Skeletal muscle tissue (tissue), 4 donors: Measurements from ENCODE around the gene HBD. TPM values are rescaled to one million over a fixed set of nuclear protein-coding genes. Genes with fewer than 3 reads are reported as not detected.

Experiments used
- H3K27ac ChIP-seq: one replicate; pipeline ENCODE4 v1.7.0; 2013; ENCODE audit warnings: mild to moderate bottlenecking, low read depth, low read length, inconsistent platforms
- H3K27me3 ChIP-seq, 3 donors: one replicate each; pipeline ENCODE4 v1.7.0; 2013; ENCODE audit warnings: low read length in 3 of 3; ENCODE audit not compliant: control insufficient read depth in 3 of 3, insufficient read depth in 3 of 3
- H3K36me3 ChIP-seq, 3 donors: one replicate each; pipeline ENCODE4 v1.7.0; 2013; ENCODE audit warnings: low read length in 3 of 3; ENCODE audit not compliant: control insufficient read depth in 3 of 3, insufficient read depth in 3 of 3
- H3K4me1 ChIP-seq, 3 donors: one replicate each; pipeline ENCODE4 v1.7.0; 2013; ENCODE audit warnings: low read length in 3 of 3, mild to moderate bottlenecking in 3 of 3; ENCODE audit not compliant: control insufficient read depth in 3 of 3, insufficient read depth in 3 of 3
- H3K4me3 ChIP-seq, 3 donors: one replicate each; pipeline ENCODE4 v1.7.0; 2013; ENCODE audit warnings: low read length in 3 of 3
- H3K9ac ChIP-seq, 3 donors: one replicate each; pipeline ENCODE4 v1.7.0; 2013; ENCODE audit warnings: low read length in 3 of 3, mild to moderate bottlenecking in 3 of 3, moderate library complexity in 2 of 3, low read depth in 1 of 3
- H3K9me3 ChIP-seq, 3 donors: one replicate each; pipeline ENCODE4 v1.7.0; 2013; ENCODE audit warnings: low read length in 3 of 3; ENCODE audit not compliant: control insufficient read depth in 3 of 3
- total RNA-seq: library from RNA; depleted of rRNA; stranded (reverse); fragments of >200 nt; gene quantifications from one replicate; pipeline ENCODE4 v1.2.3, GENCODE V29; 2014
- donor health status: Osteomylitis.

The HBD gene
- total RNA-seq, 1 donor from 2014 or later, result not detected

DNA sequence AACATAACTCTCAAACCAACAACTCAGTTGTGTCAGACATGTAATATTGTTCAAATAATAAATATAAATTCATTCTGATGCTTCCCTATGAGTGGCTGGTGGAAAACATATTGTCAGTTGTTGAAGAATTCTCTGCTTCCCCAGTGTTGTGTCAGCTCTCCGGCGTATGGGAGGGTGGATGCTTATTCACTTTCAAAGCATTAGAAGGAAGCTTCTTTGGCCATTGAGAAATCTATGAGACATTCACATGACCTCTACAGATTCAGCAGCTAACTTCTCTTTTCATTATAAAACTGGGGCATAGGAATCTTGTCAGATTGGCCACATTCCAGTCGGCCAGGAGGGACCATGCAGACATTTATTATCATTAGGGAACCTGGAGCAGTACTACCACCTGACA is 36.7 kb downstream of the HBD start:
- H3K36me3 ChIP-seq, result no peaks in the 10 kb centered on the region
- H3K4me1 ChIP-seq, result no peaks in the 10 kb centered on the region

DNA sequence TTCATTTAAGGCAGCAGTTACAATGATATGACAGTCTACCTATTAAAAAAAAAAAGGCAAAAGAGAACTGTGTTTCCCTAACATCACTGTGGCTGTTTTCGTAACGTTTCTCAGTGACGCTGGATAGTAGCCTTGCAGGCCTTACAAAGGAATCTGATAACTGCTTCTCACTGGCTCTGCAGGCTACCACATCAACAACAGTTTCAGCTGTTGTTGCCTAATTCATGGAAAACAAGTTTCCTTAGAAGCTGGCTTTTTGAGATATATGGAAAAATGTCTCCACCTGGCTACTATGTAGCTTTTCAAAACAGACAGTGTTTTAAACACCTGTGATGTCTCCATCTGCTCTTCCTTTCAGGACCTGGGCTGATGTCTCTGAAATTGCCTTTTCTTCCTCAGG is 37.6 kb downstream of the HBD start:
- Histone ChIP-seq H3K9ac (no peak overlapping the region), H3K27ac (no peak overlapping the region), H3K27me3 (no peaks in the 10 kb centered on the region), H3K9me3 (no peaks in the 10 kb centered on the region), H3K36me3 (no peaks in the 10 kb centered on the region), H3K4me1 (no peaks in the 10 kb centered on the region), H3K4me3 (no peak overlapping the region)

More for the DNA sequence above, 36.7 kb downstream of the HBD start:
- Histone ChIP-seq H3K9me3 (no peaks in the 10 kb centered on the region), H3K9ac (no peak overlapping the region), H3K27ac (no peak overlapping the region), H3K4me3 (no peak overlapping the region), H3K27me3 (no peaks in the 10 kb centered on the region)

DNA sequence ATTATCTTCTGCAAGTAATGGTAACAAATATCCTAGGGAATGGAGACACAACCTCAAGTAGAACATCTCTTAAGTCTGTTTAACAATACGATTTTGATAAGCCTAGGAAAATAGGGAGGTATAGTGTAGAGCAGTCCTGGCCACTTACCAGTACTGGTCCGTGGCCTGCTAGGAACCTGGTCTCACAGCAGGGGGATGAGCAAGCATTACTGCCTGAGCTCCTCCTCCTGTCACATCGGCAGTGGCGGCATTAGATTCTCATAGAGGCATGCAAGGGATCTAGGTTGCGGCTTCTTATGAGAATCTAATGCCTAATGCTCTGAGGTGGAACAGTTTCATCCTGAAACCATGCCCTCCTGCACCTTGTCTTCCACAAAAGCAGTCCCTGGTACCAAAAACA is 38.2 kb downstream of the HBD start:
- Histone ChIP-seq H3K27ac (no peak overlapping the region), H3K4me1 (no peaks in the 10 kb centered on the region), H3K4me3 (no peak overlapping the region), H3K36me3 (no peaks in the 10 kb centered on the region), H3K9me3 (no peaks in the 10 kb centered on the region), H3K9ac (no peak overlapping the region), H3K27me3 (no peaks in the 10 kb centered on the region)

DNA sequence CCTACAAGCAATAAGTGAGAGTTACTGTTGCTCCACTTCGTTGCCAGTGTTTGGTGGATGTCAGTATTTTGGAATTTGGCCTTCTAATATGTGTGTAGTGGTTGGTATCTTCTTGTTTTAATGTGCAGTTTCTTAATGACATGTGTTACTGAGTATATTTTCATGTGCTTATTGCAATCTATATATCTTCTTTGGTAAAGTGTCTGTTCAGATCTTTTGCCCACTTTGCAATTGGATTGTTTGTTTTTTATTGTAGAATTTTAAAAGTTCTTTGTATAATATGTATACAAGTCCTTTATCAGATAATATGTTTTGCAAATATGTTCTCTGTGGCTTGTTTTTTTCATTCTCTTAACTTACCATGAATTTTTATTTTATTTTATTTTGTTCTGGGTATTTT is 41.5 kb downstream of the HBD start:
- no peak overlapping the region for H3K9ac ChIP-seq
- no peak overlapping the region for H3K4me3 ChIP-seq
- no peak overlapping the region for H3K27ac ChIP-seq
- no peaks in the 10 kb centered on the region for H3K9me3 ChIP-seq
- H3K4me1 ChIP-seq, result no peaks in the 10 kb centered on the region
- no peaks in the 10 kb centered on the region for H3K36me3 ChIP-seq
- H3K27me3 ChIP-seq, result no peaks in the 10 kb centered on the region

DNA sequence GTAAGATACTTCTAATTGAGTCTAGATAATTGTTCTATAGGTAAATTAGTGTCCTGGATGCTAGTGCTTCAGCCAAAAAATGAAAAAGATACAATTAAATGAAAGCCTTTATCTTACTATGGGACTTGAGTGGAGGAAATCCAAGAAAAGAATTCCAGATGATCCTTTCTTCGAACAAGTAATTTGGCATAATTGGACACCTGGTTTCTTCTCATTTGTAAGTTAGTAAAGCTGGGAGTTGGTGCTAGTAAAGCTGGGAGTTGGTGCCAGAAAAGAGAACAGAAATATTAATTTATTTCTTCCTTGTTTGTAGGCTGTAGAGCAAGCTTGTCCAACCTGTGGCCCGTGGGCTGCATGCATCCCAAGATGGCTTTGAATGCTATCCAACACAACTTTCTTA is 46.1 kb downstream of the HBD start:
- no peaks in the 10 kb centered on the region for H3K36me3 ChIP-seq
- no peaks in the 10 kb centered on the region for H3K4me1 ChIP-seq
- no peak overlapping the region for H3K4me3 ChIP-seq
- H3K9ac ChIP-seq, result no peak overlapping the region
- no peaks in the 10 kb centered on the region for H3K27me3 ChIP-seq
- H3K9me3 ChIP-seq, result no peaks in the 10 kb centered on the region
- H3K27ac ChIP-seq, result no peak overlapping the region

Other genes with a start within 250 kb of the HBD start
- not detected for gene OR51L1, start 239.6 kb downstream of the HBD start, total RNA-seq
- not detected for gene OR52J3, start 188.0 kb downstream of the HBD start, total RNA-seq
- not detected for gene OR52E2, start 174.9 kb downstream of the HBD start, total RNA-seq
- gene OR52E1, start 164.9 kb downstream of the HBD start, total RNA-seq, result not detected
- gene OR52A5, start 96.1 kb downstream of the HBD start, total RNA-seq, result not detected
- gene OR52A1, start 79.7 kb downstream of the HBD start, total RNA-seq, result not detected
- not detected for gene OR51V1, start 33.8 kb downstream of the HBD start, total RNA-seq
- gene HBB, start 7.4 kb downstream of the HBD start, total RNA-seq, result 3,814 TPM
- gene HBG1, start 15.4 kb upstream of the HBD start, total RNA-seq, result 24.5 TPM
- 17,934 TPM for gene HBG2, start 20.3 kb upstream of the HBD start, total RNA-seq
- 84.0 TPM for gene HBE1, start 35.5 kb upstream of the HBD start, total RNA-seq
- gene OR51B4, start 67.5 kb upstream of the HBD start, total RNA-seq, result 0.52 TPM
- gene OR51B2, start 89.8 kb upstream of the HBD start, total RNA-seq, result not detected
- gene OR51B5, start 109.0 kb upstream of the HBD start, total RNA-seq, result 0.52 TPM
- not detected for gene OR51B6, start 117.0 kb upstream of the HBD start, total RNA-seq
- gene OR51M1, start 149.3 kb upstream of the HBD start, total RNA-seq, result not detected
- not detected for gene OR51Q1, start 187.6 kb upstream of the HBD start, total RNA-seq
- 0.52 TPM for gene OR51I1, start 207.0 kb upstream of the HBD start, total RNA-seq
- not detected for gene OR51I2, start 214.8 kb upstream of the HBD start, total RNA-seq